ENCODE results near the gene INTS1.
A peak's percentile ranks its signal among the peaks of the same experiment; 100 is the strongest.

Gene INTS1

DNA sequence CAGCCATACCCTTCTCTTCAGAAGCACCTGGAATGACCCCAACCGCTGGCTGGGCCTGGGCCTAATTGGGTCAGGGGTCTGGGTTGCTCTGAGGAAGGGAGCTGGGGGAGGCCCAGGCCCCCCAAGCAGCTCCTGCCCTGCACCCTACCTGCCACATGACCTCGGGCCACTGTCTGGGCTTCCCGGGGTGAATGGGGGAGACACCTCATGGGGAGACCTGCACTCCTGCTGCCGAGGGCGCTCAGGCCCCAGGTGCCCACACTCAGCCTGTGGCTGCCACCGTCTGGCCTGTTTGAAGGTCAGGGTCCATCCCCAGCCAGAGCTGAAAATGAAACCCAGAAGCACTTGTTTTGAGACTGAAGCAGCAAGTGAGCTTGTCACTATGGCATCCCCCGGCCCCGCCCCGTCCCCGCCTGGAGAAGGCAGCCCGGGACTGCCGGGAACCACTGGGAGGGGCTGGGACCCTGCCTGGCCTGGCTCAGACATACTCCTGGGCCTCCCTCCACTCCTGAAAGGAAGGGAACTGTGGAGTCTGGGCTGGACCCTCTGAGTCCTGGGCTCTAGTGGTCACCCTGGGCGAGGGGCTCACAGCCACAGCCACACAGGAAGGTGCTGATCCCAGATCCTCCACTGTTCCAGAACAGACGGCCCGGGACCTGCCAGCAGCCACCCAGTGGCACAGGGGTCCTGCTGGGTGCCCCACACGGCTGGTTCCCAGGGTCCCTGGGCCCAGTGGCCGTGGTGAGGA, 37.5 kb downstream of the INTS1 start:
- no peak for DNase-seq (ENCODE audit: low spot score)
- FAIRE-seq, result no peak

- no peak for FAIRE-seq
Measured at GRCh38 chr7:1464694-1465093, 39.5 kb downstream of the INTS1 start.

GRCh38 chr7:1463676-1464223, 40.4 kb downstream of the INTS1 start:
- FAIRE-seq, result no peak

More at GRCh38 chr7:1464694-1465093, 39.5 kb downstream of the INTS1 start:
- DNase-seq (ENCODE audit: low spot score), result no peak

DNA sequence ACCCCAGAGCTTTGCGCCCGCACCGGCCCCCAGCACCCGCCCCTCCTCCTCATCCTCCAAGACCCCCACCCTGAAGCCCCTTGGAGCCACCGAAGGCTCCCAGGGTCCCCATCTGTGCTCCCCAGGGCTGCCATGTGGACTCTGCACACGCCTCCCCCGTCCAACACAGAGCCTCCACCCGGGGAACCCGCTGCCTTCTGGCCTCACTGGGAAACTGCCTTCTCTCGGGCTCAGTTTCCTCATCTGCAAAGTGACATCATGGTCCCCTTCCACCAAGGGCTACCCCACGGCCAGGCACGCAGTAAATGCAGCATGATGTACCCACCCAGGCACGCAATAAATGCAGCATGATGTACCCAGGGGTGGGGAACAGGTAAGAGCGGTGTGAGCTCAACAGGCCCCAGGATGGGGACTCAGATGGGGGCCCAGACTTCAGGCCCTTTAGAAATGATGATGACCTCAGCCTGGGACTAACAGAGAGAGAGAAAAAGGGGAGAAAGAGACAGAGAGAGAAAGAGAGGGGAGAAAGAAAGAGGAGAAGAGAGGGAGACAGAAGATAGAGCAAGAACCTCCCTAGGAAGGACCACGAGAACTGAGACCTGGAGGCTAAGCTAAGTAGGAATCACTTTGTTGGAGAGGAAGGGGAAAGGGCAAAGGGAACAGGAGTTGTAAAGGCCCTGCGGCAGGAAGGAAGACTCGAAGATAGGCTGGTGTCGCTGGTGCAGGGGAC, 42.4 kb downstream of the INTS1 start:
- FAIRE-seq, result no peak
- DNase-seq (ENCODE audit: low spot score), result no peak

More at GRCh38 chr7:1463676-1464223, 40.4 kb downstream of the INTS1 start:
- no peak for DNase-seq (ENCODE audit: low spot score)

DNA sequence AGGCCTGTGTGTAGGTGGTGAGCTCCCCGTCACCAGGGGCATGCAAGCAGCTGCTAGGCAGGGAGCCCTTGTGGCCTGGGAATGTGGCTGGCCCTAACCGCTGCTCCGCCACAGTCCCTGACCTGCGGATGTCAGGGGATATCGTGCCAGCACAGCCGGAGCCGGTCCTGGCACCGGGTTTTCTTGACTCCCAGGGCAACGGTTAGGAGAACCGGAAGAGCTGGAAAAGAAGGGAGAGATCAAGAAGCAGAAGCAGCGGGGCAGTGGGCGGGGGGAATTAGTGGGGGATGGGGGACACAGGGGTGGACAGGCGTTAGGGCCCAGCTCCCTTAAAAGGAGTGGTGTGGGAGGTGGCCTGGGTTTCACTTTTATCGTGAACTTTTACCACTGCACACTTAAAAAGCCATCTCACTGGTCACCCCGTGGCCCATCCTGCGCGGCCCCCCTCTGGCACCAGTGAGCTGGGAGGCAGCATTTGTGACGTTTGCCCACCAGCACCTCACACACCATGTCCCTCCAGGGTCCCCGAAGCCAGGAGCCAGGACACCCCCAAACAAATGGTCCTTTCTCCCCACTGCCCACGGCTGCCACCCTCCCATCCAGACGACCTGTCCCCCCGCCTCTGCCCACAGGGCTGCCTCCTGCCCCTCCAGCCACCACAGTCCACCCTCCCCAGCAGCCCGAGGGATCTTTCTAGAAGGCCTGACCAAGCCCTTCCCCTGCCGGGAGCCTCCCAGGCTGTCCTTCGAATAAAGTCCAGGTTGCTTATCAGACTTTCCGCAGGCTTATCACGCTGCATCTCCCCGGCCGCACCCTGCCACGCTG, 43.2 kb downstream of the INTS1 start:
- DNase-seq (ENCODE audit: low spot score) (peak; percentile 3), FAIRE-seq (no peak)

GRCh38 chr7:1459920-1460820, 44.0 kb downstream of the INTS1 start:
- no peak for FAIRE-seq

GRCh38 chr7:1459512-1459892, 44.7 kb downstream of the INTS1 start:
- DNase-seq (ENCODE audit: low spot score) (peak; percentile 92), FAIRE-seq (no peak)

More at GRCh38 chr7:1459920-1460820, 44.0 kb downstream of the INTS1 start:
- DNase-seq (ENCODE audit: low spot score), result no peak

DNA sequence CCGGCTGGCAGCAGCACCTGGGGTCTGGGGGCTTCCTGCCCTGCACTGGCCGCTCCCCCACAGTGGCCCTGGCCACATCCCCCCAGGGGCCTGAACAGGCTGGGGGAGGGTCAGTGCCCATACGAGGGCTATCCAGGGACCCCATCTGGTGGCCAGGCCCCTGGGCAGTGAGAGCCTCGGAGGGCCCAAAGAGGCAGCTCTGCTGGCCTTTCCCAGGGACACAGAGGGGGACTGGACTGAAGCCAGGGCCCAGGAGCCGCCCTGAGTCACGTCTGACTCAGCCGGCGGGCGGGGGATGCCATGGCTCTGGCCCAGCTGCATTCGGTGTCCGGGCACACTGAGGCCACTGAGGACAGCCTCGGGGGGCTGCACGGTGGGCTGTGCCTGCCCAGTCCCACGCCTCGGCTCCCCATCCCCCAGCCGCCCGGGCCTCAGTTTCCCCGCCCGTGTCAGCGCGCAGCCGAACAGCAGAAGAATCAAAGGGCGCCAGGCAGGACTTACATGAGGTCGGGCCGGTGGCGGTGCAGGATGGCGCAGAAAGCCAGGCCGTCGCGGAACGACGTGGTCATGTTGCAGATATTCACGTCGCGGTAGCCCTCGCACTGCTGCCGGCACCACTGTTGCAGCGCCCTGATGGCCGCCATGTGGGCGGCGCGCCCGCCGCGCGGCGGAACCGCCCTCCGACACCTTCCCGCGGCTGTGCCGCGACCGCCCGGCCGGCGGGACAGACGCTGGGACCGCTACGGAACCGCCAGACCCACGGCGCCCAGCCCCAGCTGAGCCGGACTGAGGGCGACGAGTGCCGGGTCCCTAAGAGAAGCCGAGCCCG, 45.3 kb downstream of the INTS1 start, which contains the start of gene MICALL2:
TSS of gene MICALL2 (minus strand) at position 788 of the 829 bp plus-strand sequence. CDS start at position 644, 144 bp downstream.
- peak; percentile 80 for DNase-seq (ENCODE audit: low spot score)
- FAIRE-seq, result no peak

- DNase-seq (ENCODE audit: low spot score) (no peak), FAIRE-seq (no peak)
Measured at GRCh38 chr7:1457949-1458682, 46.1 kb downstream of the INTS1 start.

GRCh38 chr7:1457059-1457948, 46.9 kb downstream of the INTS1 start:
- FAIRE-seq, result no peak
- no peak for DNase-seq (ENCODE audit: low spot score)

- FAIRE-seq, result no peak
- DNase-seq (ENCODE audit: low spot score), result no peak
Measured at GRCh38 chr7:1455955-1456354, 48.2 kb downstream of the INTS1 start.

- FAIRE-seq (no peak), DNase-seq (ENCODE audit: low spot score) (no peak)
Measured at GRCh38 chr7:1455241-1455939, 48.8 kb downstream of the INTS1 start.

GRCh38 chr7:1454542-1454941, 49.6 kb downstream of the INTS1 start:
- FAIRE-seq (no peak), DNase-seq (ENCODE audit: low spot score) (no peak)

DNA sequence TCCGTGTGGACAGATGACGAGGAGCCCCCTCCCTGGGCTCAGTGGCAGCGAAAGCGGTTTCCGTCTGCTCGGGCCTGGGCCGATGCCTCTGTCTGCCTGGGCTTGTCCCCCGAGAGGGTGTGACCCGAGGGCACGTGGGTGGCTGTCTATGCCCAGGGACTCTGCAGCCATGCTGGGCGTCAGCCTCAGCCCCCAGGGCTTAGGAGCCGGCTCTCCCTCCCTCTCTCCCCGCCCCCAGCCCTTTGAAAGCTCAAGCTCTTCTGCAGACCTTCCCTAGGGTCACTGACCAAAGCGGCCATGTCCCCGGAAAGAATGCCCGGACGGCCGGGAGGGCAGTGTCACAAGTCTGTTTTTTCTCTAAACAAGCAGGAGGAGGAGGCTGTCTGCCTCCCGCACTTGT, 52.0 kb downstream of the INTS1 start:
- no peak for FAIRE-seq
- no peak for DNase-seq (ENCODE audit: low spot score)

DNA sequence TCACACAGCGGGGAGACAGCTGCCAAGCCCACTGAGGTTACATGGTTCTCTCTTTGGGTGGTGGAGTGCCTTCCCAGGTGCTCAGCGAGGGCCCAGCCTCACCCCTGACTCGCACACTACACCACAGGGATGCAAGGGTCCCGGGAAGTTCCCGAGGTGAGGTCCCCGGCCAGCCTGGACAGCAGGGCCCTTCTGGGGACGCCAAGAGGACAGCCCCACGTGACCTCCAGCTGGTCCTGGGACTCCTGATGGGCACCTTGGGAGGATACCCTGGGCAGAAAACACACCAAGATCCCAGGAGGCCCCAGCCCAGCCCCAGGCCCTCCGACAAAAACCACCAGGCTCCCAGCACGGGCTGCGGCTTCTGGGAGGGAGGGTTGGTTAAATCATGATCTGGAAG, 53.2 kb downstream of the INTS1 start:
- FAIRE-seq, result no peak
- no peak for DNase-seq (ENCODE audit: low spot score)

DNA sequence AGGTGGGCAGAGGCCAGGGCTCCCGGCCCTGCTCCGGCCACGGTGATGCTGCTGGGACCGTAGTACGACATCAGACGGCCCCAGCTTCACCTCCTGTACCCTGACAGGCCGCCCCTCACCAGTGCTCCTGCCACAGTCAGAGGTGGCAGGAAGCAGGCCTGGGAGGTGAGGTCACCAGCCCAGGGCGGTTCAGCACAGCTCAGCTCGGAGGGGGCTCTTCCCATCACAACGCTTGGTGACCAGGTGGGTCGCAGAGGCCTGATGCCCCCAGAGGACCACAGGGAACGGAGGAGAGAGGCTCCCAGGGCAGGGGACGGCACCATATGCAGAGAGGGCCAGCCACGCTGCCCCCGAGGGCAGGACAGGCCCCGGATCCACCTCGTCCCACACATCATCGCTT, 53.8 kb downstream of the INTS1 start:
- FAIRE-seq, result no peak

DNA sequence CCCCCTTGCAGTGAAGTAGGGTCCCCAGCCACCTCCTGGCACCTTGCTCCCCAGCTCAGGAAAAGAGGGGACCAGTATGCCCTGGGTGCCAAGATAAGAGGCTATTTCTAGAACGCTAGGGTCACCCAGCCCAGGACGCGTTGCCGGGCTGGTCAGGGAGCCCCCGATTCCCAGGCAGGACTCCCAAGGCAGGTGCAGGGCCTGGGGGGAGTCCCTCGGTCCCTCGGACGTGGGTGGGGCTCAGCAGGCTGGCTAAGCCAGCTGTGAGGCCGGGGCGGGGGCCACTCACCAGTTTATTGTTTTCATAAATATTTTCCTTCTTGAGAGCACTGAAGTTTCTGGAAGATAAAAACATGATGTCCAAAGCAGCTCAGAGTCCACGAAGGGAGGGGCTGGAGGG, 54.2 kb downstream of the INTS1 start:
- FAIRE-seq, result no peak
- no peak for DNase-seq (ENCODE audit: low spot score)

More for the DNA sequence above, 53.8 kb downstream of the INTS1 start:
- no peak for DNase-seq (ENCODE audit: low spot score)
